Activated CD8-positive, alpha-beta T cell treated with anti-CD3 and anti-CD28 coated beads for 36 hours (primary cell): ENCODE measurements around the gene GAB1. TPM values are rescaled to one million over a fixed set of nuclear protein-coding genes. Genes with fewer than 3 reads are reported as not detected.

Source experiments
- ATAC-seq: fragments of 200-7000 bp; cut with Tn5 transposase; one replicate; pipeline ENCODE4 v1.10.0; 2021; ENCODE audit warnings: mild to moderate bottlenecking, moderate library complexity
- CTCF ChIA-PET: fragments of 350-600 bp; sonication (Branson Sonifier 250); formaldehyde crosslinking; loops from one replicate; lab custom pipeline; 2021; ENCODE audit warnings: antibody characterized with exemption; lab: Charles Lee
- POLR2A ChIA-PET: fragments of 350-600 bp; sonication (Branson Sonifier 250); formaldehyde crosslinking; loops from one replicate; lab custom pipeline; 2021; ENCODE audit warnings: antibody characterized with exemption; lab: Charles Lee
- DNase-seq: peaks from one replicate; pipeline ENCODE4 v3.0.0-alpha.2; 2020
- H3K27ac Mint-ChIP-seq: one replicate; pipeline ENCODE4 v1.8.0; 2021; ENCODE audit warnings: mild to moderate bottlenecking, mixed read lengths
- H3K27me3 Mint-ChIP-seq: one replicate; pipeline ENCODE4 v1.8.0; 2021; ENCODE audit warnings: mixed read lengths
- H3K36me3 Mint-ChIP-seq: one replicate; pipeline ENCODE4 v1.8.0; 2021; ENCODE audit warnings: low read depth, mixed read lengths
- H3K4me1 Mint-ChIP-seq: one replicate; pipeline ENCODE4 v1.8.0; 2021; ENCODE audit warnings: low read depth, mixed read lengths
- H3K4me3 Mint-ChIP-seq: one replicate; pipeline ENCODE4 v1.8.0; 2021; ENCODE audit warnings: mild to moderate bottlenecking, moderate library complexity, mixed read lengths
- H3K9me3 Mint-ChIP-seq: one replicate; pipeline ENCODE4 v1.8.0; 2021; ENCODE audit warnings: mixed read lengths
- CTCF ChIP-seq: fragments of 200-600 bp; IDR thresholded peaks from one replicate; pipeline ENCODE4 v1.8.0; 2022; ENCODE audit warnings: antibody characterized with exemption, mild to moderate bottlenecking
- intact Hi-C: fragments of 100-400 bp; cut with micrococcal nuclease; formaldehyde crosslinking; loops from one replicate; pipeline ENCODE4 v1.10.0; 2022
- total RNA-seq, 2 experiments: library from RNA; stranded (reverse); gene quantifications; one replicate each; pipeline ENCODE4 v1.2.3, GENCODE V29; 2021

GAB1 gene
- total RNA-seq, 2 experiments from 2014 or later: 0.20 to 0.34 TPM

- H3K36me3 Mint-ChIP-seq: no peaks in the 10 kb centered on the region
- CTCF ChIA-PET: no interaction called here
Observed at GRCh38 chr4:143300860-143301259, 35.8 kb upstream of the GAB1 start.

GRCh38 chr4:143302536-143302935 is 34.1 kb upstream of the GAB1 start:
- H3K9me3 Mint-ChIP-seq: no peaks in the 10 kb centered on the region
- TF ChIP-seq CTCF: no peak
- H3K27me3 Mint-ChIP-seq: no peaks in the 10 kb centered on the region
- no peak for DNase-seq
- no peak for ATAC-seq
- ChIA-PET POLR2A (no interaction called here), CTCF (no interaction called here)
- no peak overlapping the region for H3K4me3 Mint-ChIP-seq
- H3K36me3 Mint-ChIP-seq: no peaks in the 10 kb centered on the region
- H3K27ac Mint-ChIP-seq: no peak overlapping the region
- no peaks in the 10 kb centered on the region for H3K4me1 Mint-ChIP-seq
- intact Hi-C loops: no loop called here

More at GRCh38 chr4:143300860-143301259, 35.8 kb upstream of the GAB1 start:
- no peaks in the 10 kb centered on the region for H3K4me1 Mint-ChIP-seq
- no peaks in the 10 kb centered on the region for H3K9me3 Mint-ChIP-seq
- no peak for DNase-seq
- no peak for TF ChIP-seq CTCF
- no peak for ATAC-seq
- no peak overlapping the region for H3K4me3 Mint-ChIP-seq
- POLR2A ChIA-PET: no interaction called here
- H3K27me3 Mint-ChIP-seq: no peaks in the 10 kb centered on the region
- intact Hi-C loops: no loop called here
- no peak overlapping the region for H3K27ac Mint-ChIP-seq

- POLR2A ChIA-PET: no interaction called here
- Mint-ChIP-seq H3K4me1 (no peaks in the 10 kb centered on the region), H3K27me3 (no peaks in the 10 kb centered on the region), H3K9me3 (no peaks in the 10 kb centered on the region), H3K4me3 (no peak overlapping the region), H3K27ac (no peak overlapping the region), H3K36me3 (no peaks in the 10 kb centered on the region)
- CTCF ChIA-PET: no interaction called here
- intact Hi-C loops: no loop called here
- no peak for TF ChIP-seq CTCF
- ATAC-seq (no peak), DNase-seq (no peak)
Observed at GRCh38 chr4:143306788-143307187, 29.9 kb upstream of the GAB1 start.

- no peak overlapping the region for H3K27ac Mint-ChIP-seq
- ChIA-PET POLR2A (no interaction called here), CTCF (no interaction called here)
- no peaks in the 10 kb centered on the region for H3K4me1 Mint-ChIP-seq
- H3K9me3 Mint-ChIP-seq: no peaks in the 10 kb centered on the region
- no peak for TF ChIP-seq CTCF
- H3K4me3 Mint-ChIP-seq: no peak overlapping the region
- DNase-seq: no peak
- H3K27me3 Mint-ChIP-seq: no peaks in the 10 kb centered on the region
- no peaks in the 10 kb centered on the region for H3K36me3 Mint-ChIP-seq
- intact Hi-C loops: no loop called here
- ATAC-seq: no peak
Observed at GRCh38 chr4:143307531-143307930, 29.1 kb upstream of the GAB1 start.

GRCh38 chr4:143308377-143308776 is 28.3 kb upstream of the GAB1 start:
- intact Hi-C loops: no loop called here
- CTCF ChIA-PET: interaction anchor here (1.1 kb wide), 1 partner anchor 17 kb away, joined by 3 read pairs; no protein-coding TSS in a partner anchor
- no peaks in the 10 kb centered on the region for H3K4me1 Mint-ChIP-seq
- TF ChIP-seq CTCF: no peak
- ATAC-seq (no peak), DNase-seq (no peak)
- POLR2A ChIA-PET: no interaction called here
- no peak overlapping the region for H3K27ac Mint-ChIP-seq
- H3K36me3 Mint-ChIP-seq: no peaks in the 10 kb centered on the region
- H3K4me3 Mint-ChIP-seq: no peak overlapping the region
- no peaks in the 10 kb centered on the region for H3K27me3 Mint-ChIP-seq
- no peaks in the 10 kb centered on the region for H3K9me3 Mint-ChIP-seq
